ENCODE data around the gene DPF3. TPM values are rescaled to one million over a fixed set of nuclear protein-coding genes. Genes with fewer than 3 reads are reported as not detected.

DPF3 gene
- total and polyA plus RNA-seq, 2 donors (not counting 1 experiment from before 2014, with no cell fraction given), result 3.4 to 10.2 TPM

- Mint-ChIP-seq H3K4me3 (no peak overlapping the region), H3K27ac (no peak overlapping the region), H3K4me1 (peaks cover 6% of the 10 kb centered on the region), H3K9me3 (ENCODE audit: insufficient read depth) (no peaks in the 10 kb centered on the region), H3K27me3 (no peaks in the 10 kb centered on the region)
- Histone ChIP-seq H3K9ac (ENCODE audit: low read length) (no peak overlapping the region), H4K20me1 (ENCODE audit: control insufficient read depth, insufficient read depth, low read length, poor library complexity, severe bottlenecking) (peaks cover 12% of the 10 kb centered on the region), H3K4me3 (ENCODE audit: control extremely low read depth in 1 of 5, extremely low read depth in 1 of 5, insufficient read depth in 1 of 5, low read depth in 2 of 5, low read length in 4 of 5) (no peak overlapping the region), H3K9me3 (ENCODE audit: control extremely low read depth in 1 of 3, control insufficient read depth in 2 of 3, insufficient read depth in 1 of 3, low read length in 2 of 3) (no peaks in the 10 kb centered on the region), H3K4me1 (ENCODE audit: control insufficient read depth in 2 of 2, insufficient read depth in 2 of 2, low read length in 2 of 2) (no peaks in the 10 kb centered on the region), H2AFZ (ENCODE audit: insufficient read depth, low read depth, low read length, poor library complexity, severe bottlenecking) (no peak overlapping the region), H3K27ac (ENCODE audit: low read length in 2 of 2) (no peak overlapping the region), H3K79me2 (ENCODE audit: control insufficient read depth, insufficient read depth, low read length) (peaks cover 18% of the 10 kb centered on the region), H3K36me3 (replicated peaks in 1 of 2; ENCODE audit: control extremely low read depth in 1 of 2, control insufficient read depth in 1 of 2, extremely low read depth in 1 of 2, insufficient read depth in 2 of 2, low read length in 1 of 2) (no peaks in the 10 kb centered on the region), H3K27me3 (replicated peaks in 1 of 4; ENCODE audit: control extremely low read depth in 1 of 4, control insufficient read depth in 3 of 4, insufficient read depth in 4 of 4, low read length in 3 of 4) (no peaks in the 10 kb centered on the region), H3K4me2 (replicated peaks; ENCODE audit: low read depth, low read length, poor library complexity, severe bottlenecking) (no peak overlapping the region)
- POLR2A ChIA-PET, result no interaction called here
- DNase-seq, result no peak
- intact Hi-C loops (cut with micrococcal nuclease), result no loop called here
- WGBS (ENCODE audit: insufficient coverage), result 100% methylated on average over 1 of the region's 4 CpGs
- TF ChIP-seq CTCF (IDR thresholded peaks at IDR 0.05) (no peak), EZH2 (IDR thresholded peaks at IDR 0.05; ENCODE audit: borderline replicate concordance, insufficient read depth, low read depth, low read length, poor library complexity, severe bottlenecking) (no peak)
- ATAC-seq (ENCODE audit: low read depth), result no peak
- CTCF ChIA-PET, result no interaction called here
Observed at GRCh38 chr14:72845683-72846082, 48.2 kb downstream of the DPF3 start.

- no peaks in the 10 kb centered on the region for H3K9me3 ChIP-seq (ENCODE audit: control extremely low read depth in 1 of 3, control insufficient read depth in 2 of 3, insufficient read depth in 1 of 3, low read length in 2 of 3)
- no peaks in the 10 kb centered on the region for H3K36me3 ChIP-seq (replicated peaks in 1 of 2; ENCODE audit: control extremely low read depth in 1 of 2, control insufficient read depth in 1 of 2, extremely low read depth in 1 of 2, insufficient read depth in 2 of 2, low read length in 1 of 2)
- H3K27me3 Mint-ChIP-seq, result no peaks in the 10 kb centered on the region
- ATAC-seq (ENCODE audit: low read depth), result no peak
- 93% methylated on average over 4 of the region's 4 CpGs for WGBS (ENCODE audit: insufficient coverage)
- H3K27ac ChIP-seq (ENCODE audit: low read length in 2 of 2), result no peak overlapping the region
- ChIA-PET CTCF (no interaction called here), POLR2A (no interaction called here)
- peaks cover 13% of the 10 kb centered on the region for H3K79me2 ChIP-seq (ENCODE audit: control insufficient read depth, insufficient read depth, low read length)
- no peak overlapping the region for H3K9ac ChIP-seq (ENCODE audit: low read length)
- no peaks in the 10 kb centered on the region for H3K4me1 ChIP-seq (ENCODE audit: control insufficient read depth in 2 of 2, insufficient read depth in 2 of 2, low read length in 2 of 2)
- no peak for DNase-seq
- H3K4me1 Mint-ChIP-seq, result peaks cover 2% of the 10 kb centered on the region
- TF ChIP-seq CTCF (IDR thresholded peaks at IDR 0.05), result no peak
- TF ChIP-seq EZH2 (IDR thresholded peaks at IDR 0.05; ENCODE audit: borderline replicate concordance, insufficient read depth, low read depth, low read length, poor library complexity, severe bottlenecking), result no peak
- H3K27me3 ChIP-seq (replicated peaks in 1 of 4; ENCODE audit: control extremely low read depth in 1 of 4, control insufficient read depth in 3 of 4, insufficient read depth in 4 of 4, low read length in 3 of 4), result no peaks in the 10 kb centered on the region
- no peak overlapping the region for H3K4me2 ChIP-seq (replicated peaks; ENCODE audit: low read depth, low read length, poor library complexity, severe bottlenecking)
- H4K20me1 ChIP-seq (ENCODE audit: control insufficient read depth, insufficient read depth, low read length, poor library complexity, severe bottlenecking), result peaks cover 17% of the 10 kb centered on the region
- H3K4me3 ChIP-seq (ENCODE audit: control extremely low read depth in 1 of 5, extremely low read depth in 1 of 5, insufficient read depth in 1 of 5, low read depth in 2 of 5, low read length in 4 of 5), result no peak overlapping the region
- no peak overlapping the region for H2AFZ ChIP-seq (ENCODE audit: insufficient read depth, low read depth, low read length, poor library complexity, severe bottlenecking)
- no peak overlapping the region for H3K27ac Mint-ChIP-seq
- no peaks in the 10 kb centered on the region for H3K9me3 Mint-ChIP-seq (ENCODE audit: insufficient read depth)
- intact Hi-C loops (cut with micrococcal nuclease), result no loop called here
- H3K4me3 Mint-ChIP-seq, result no peak overlapping the region
Observed at GRCh38 chr14:72845196-72845595, 48.7 kb downstream of the DPF3 start.

Data from B cell (primary cell).